ENCODE data around the gene ODAM.

GRCh38 chr4:70239131-70239883 is 43.8 kb downstream of the ODAM start:
- TF ChIP-seq POLR2AphosphoS5 (IDR thresholded peaks at IDR 0.05; ENCODE audit: borderline replicate concordance, low read depth, low read length) (no peak), EZH2 (IDR thresholded peaks at IDR 0.05) (no peak)

Measured in SK-N-MC (cell line).